DND-41 (cell line): ENCODE data around the gene KRT81.

Experiments
- ATAC-seq: fragments of 200-7000 bp; cut with Tn5 transposase; 3 replicates; pipeline ENCODE4 v1.9.1; 2021; ENCODE audit warnings: low read depth; ENCODE audit not compliant: insufficient read depth
- DNase-seq: peaks from one replicate; pipeline ENCODE4 v3.0.0-alpha.2; 2020
- H2AFZ ChIP-seq: 2 replicates; pipeline ENCODE4 v1.6.0; 2012; ENCODE audit warnings: low read depth, low read length
- H3K27ac ChIP-seq: 2 replicates; pipeline ENCODE4 v1.5.1; 2012; ENCODE audit warnings: low read length, inconsistent platforms
- H3K27me3 ChIP-seq: fragments of 200-600 bp; sonication (generic); 2 replicates; pipeline ENCODE4 v1.6.0; 2012; ENCODE audit warnings: low read length, mild to moderate bottlenecking, inconsistent platforms; ENCODE audit not compliant: insufficient read depth, poor library complexity
- H3K36me3 ChIP-seq: 2 replicates; pipeline ENCODE4 v1.5.1; 2012; ENCODE audit warnings: low read length, inconsistent platforms; ENCODE audit not compliant: insufficient read depth
- H3K4me1 ChIP-seq: 2 replicates; pipeline ENCODE4 v1.5.1; 2012; ENCODE audit warnings: mild to moderate bottlenecking, low read length; ENCODE audit not compliant: insufficient read depth
- H3K4me2 ChIP-seq: 2 replicates; pipeline ENCODE4 v1.6.0; 2012; ENCODE audit warnings: mild to moderate bottlenecking, moderate library complexity, low read length, inconsistent platforms; ENCODE audit not compliant: insufficient read depth
- H3K4me3 ChIP-seq, 2 experiments: fragments of 200-600 bp in 1 of 2; shearing (Covaris generic) in 1 of 2; 2 replicates each; pipeline ENCODE4 v1.5.1; 2012 to 2016; ENCODE audit warnings: inconsistent platforms in 2 of 2, low read length in 2 of 2, mild to moderate bottlenecking in 2 of 2, low read depth in 1 of 2, moderate library complexity in 1 of 2
- H3K79me2 ChIP-seq: 2 replicates; pipeline ENCODE4 v1.6.0; 2012; ENCODE audit warnings: low read length, inconsistent platforms; ENCODE audit not compliant: insufficient read depth
- H3K9ac ChIP-seq: 2 replicates; pipeline ENCODE4 v1.6.0; 2012; ENCODE audit warnings: low read depth, mild to moderate bottlenecking, inconsistent platforms, low read length, moderate library complexity
- H3K9me3 ChIP-seq: 2 replicates; pipeline ENCODE4 v1.5.1; 2012; ENCODE audit warnings: low read length, moderate library complexity, mild to moderate bottlenecking, inconsistent platforms; ENCODE audit not compliant: insufficient read depth, severe bottlenecking
- H4K20me1 ChIP-seq: 2 replicates; pipeline ENCODE4 v1.6.0; 2012; ENCODE audit warnings: low read length; ENCODE audit not compliant: insufficient read depth
- CTCF ChIP-seq: IDR thresholded peaks from 2 replicates; pipeline ENCODE4 v1.5.1; 2012; ENCODE audit warnings: borderline replicate concordance, low read length, moderate library complexity, mild to moderate bottlenecking; ENCODE audit not compliant: poor library complexity, severe bottlenecking; ENCODE audit errors: extremely low read depth
- EZH2 ChIP-seq: IDR thresholded peaks from 3 replicates; pipeline ENCODE4 v1.6.1; 2012; ENCODE audit warnings: borderline replicate concordance, low read depth, mild to moderate bottlenecking, moderate library complexity, low read length, inconsistent platforms; ENCODE audit not compliant: severe bottlenecking

KRT81 gene

GRCh38 chr12:52270541-52271070 lies 20.7 kb downstream of the KRT81 start:
- Histone ChIP-seq H4K20me1 (peaks cover 4% of the 10 kb centered on the region; the same call in 1 of the 2 replicates), H3K4me1 (no peaks in the 10 kb centered on the region), H3K27me3 (peaks cover 10% of the 10 kb centered on the region), H3K27ac (no peak overlapping the region), H2AFZ (no peak overlapping the region), H3K36me3 (no peaks in the 10 kb centered on the region), H3K9ac (no peak overlapping the region), H3K4me3 (no peak overlapping the region), H3K4me2 (no peak overlapping the region), H3K79me2 (no peaks in the 10 kb centered on the region), H3K9me3 (no peaks in the 10 kb centered on the region)
- TF ChIP-seq CTCF (no peak), EZH2 (no peak)
- DNase-seq: no peak
- ATAC-seq: no peak

- no peak overlapping the region for H3K9ac ChIP-seq
- H3K4me1 ChIP-seq: no peaks in the 10 kb centered on the region
- no peak for ATAC-seq
- no peak overlapping the region for H3K4me2 ChIP-seq
- H3K36me3 ChIP-seq: no peaks in the 10 kb centered on the region
- no peak for DNase-seq
- H3K79me2 ChIP-seq: no peaks in the 10 kb centered on the region
- H2AFZ ChIP-seq: no peak overlapping the region
- H4K20me1 ChIP-seq: peaks cover 4% of the 10 kb centered on the region; the same call in 1 of the 2 replicates
- no peaks in the 10 kb centered on the region for H3K9me3 ChIP-seq
- no peak for TF ChIP-seq CTCF
- no peak overlapping the region for H3K27ac ChIP-seq
- no peaks in the 10 kb centered on the region for H3K27me3 ChIP-seq
- no peak overlapping the region for H3K4me3 ChIP-seq
Observed at GRCh38 chr12:52268212-52268611, 23.1 kb downstream of the KRT81 start.

- no peak overlapping the region for H3K4me3 ChIP-seq
- DNase-seq (no peak), ATAC-seq (no peak)
- H4K20me1 ChIP-seq: peaks cover 4% of the 10 kb centered on the region; the same call in 1 of the 2 replicates
- H3K4me1 ChIP-seq: no peaks in the 10 kb centered on the region
- H3K9me3 ChIP-seq: no peaks in the 10 kb centered on the region
- no peak overlapping the region for H2AFZ ChIP-seq
- no peaks in the 10 kb centered on the region for H3K79me2 ChIP-seq
- H3K27me3 ChIP-seq: no peaks in the 10 kb centered on the region
- H3K4me2 ChIP-seq: no peak overlapping the region
- H3K36me3 ChIP-seq: no peaks in the 10 kb centered on the region
- H3K9ac ChIP-seq: no peak overlapping the region
- H3K27ac ChIP-seq: no peak overlapping the region
- no peak for TF ChIP-seq EZH2
- no peak for TF ChIP-seq CTCF
Observed at GRCh38 chr12:52267699-52268098, 23.6 kb downstream of the KRT81 start.

GRCh38 chr12:52267266-52267665 lies 24.1 kb downstream of the KRT81 start:
- no peak overlapping the region for H3K27ac ChIP-seq
- no peaks in the 10 kb centered on the region for H3K79me2 ChIP-seq
- no peaks in the 10 kb centered on the region for H3K27me3 ChIP-seq
- H4K20me1 ChIP-seq: peaks cover 4% of the 10 kb centered on the region; the same call in 1 of the 2 replicates
- ATAC-seq (no peak), DNase-seq (no peak)
- H2AFZ ChIP-seq: no peak overlapping the region
- H3K4me3 ChIP-seq: no peak overlapping the region
- no peak for TF ChIP-seq CTCF
- TF ChIP-seq EZH2: no peak
- H3K36me3 ChIP-seq: no peaks in the 10 kb centered on the region
- H3K4me1 ChIP-seq: no peaks in the 10 kb centered on the region
- H3K4me2 ChIP-seq: no peak overlapping the region
- H3K9me3 ChIP-seq: no peaks in the 10 kb centered on the region
- H3K9ac ChIP-seq: no peak overlapping the region
